WTC11 (cell line): ENCODE results near the gene RSPH10B. TPM values are rescaled to one million over a fixed set of nuclear protein-coding genes. Genes with fewer than 3 reads are reported as not detected.

Source experiments
- ARID4B ChIP-seq: sonication (generic); formaldehyde crosslinking; IDR thresholded peaks from 2 replicates; pipeline ENCODE4 v1.8.0; 2023; ENCODE audit warnings: missing genetic modification reagents, mild to moderate bottlenecking, borderline replicate concordance
- ATF1 ChIP-seq: sonication (generic); formaldehyde crosslinking; IDR thresholded peaks from 2 replicates; pipeline ENCODE4 v1.8.1; 2023; ENCODE audit warnings: mild to moderate bottlenecking, moderate library complexity, missing genetic modification reagents
- CDX4 ChIP-seq: fragments of 250-450 bp; sonication (Bioruptor Pico); IDR thresholded peaks from 2 replicates; pipeline ENCODE4 v1.9.0; 2021; ENCODE audit warnings: moderate library complexity, mild to moderate bottlenecking, inconsistent platforms, borderline replicate concordance
- CREM ChIP-seq: sonication (generic); formaldehyde crosslinking; IDR thresholded peaks from 2 replicates; pipeline ENCODE4 v1.8.1; 2022; ENCODE audit warnings: mild to moderate bottlenecking, missing genetic modification reagents, moderate library complexity
- CTCF ChIP-seq: fragments of 200-600 bp; IDR thresholded peaks from 2 replicates; pipeline ENCODE4 v1.8.0; 2022; ENCODE audit warnings: antibody characterized with exemption
- E2F5 ChIP-seq: sonication (generic); formaldehyde crosslinking; IDR thresholded peaks from 2 replicates; pipeline ENCODE4 v1.8.1; 2022; ENCODE audit warnings: mild to moderate bottlenecking, moderate library complexity, missing genetic modification reagents
- ETV6 ChIP-seq: sonication (generic); formaldehyde crosslinking; IDR thresholded peaks from 2 replicates; pipeline ENCODE4 v1.8.1; 2022; ENCODE audit warnings: mild to moderate bottlenecking, missing genetic modification reagents
- FOXJ3 ChIP-seq: sonication (generic); formaldehyde crosslinking; IDR thresholded peaks from 2 replicates; pipeline ENCODE4 v1.9.0; 2021; ENCODE audit warnings: missing genetic modification reagents, mild to moderate bottlenecking, borderline replicate concordance
- FOXP4 ChIP-seq: sonication (generic); formaldehyde crosslinking; IDR thresholded peaks from 2 replicates; pipeline ENCODE4 v1.8.0; 2022; ENCODE audit warnings: mild to moderate bottlenecking, missing genetic modification reagents
- JAZF1 ChIP-seq: fragments of 250-450 bp; sonication (Bioruptor Pico); IDR thresholded peaks from 2 replicates; pipeline ENCODE4 v1.9.0; 2021; ENCODE audit warnings: moderate library complexity, mild to moderate bottlenecking, inconsistent platforms
- MAX ChIP-seq: sonication (generic); formaldehyde crosslinking; IDR thresholded peaks from 2 replicates; pipeline ENCODE4 v1.8.0; 2022; ENCODE audit warnings: mild to moderate bottlenecking, missing genetic modification reagents
- MXD4 ChIP-seq: fragments of 250-450 bp; sonication (Bioruptor Pico); IDR thresholded peaks from 2 replicates; pipeline ENCODE4 v1.8.0; 2021; ENCODE audit warnings: mild to moderate bottlenecking, moderate library complexity, borderline replicate concordance
- NR2C2 ChIP-seq: sonication (generic); formaldehyde crosslinking; IDR thresholded peaks from 2 replicates; pipeline ENCODE4 v1.8.0; 2022; ENCODE audit warnings: mild to moderate bottlenecking, missing genetic modification reagents
- PRRX2 ChIP-seq: fragments of 250-450 bp; sonication (Bioruptor Pico); IDR thresholded peaks from 2 replicates; pipeline ENCODE4 v1.8.0; 2021; ENCODE audit warnings: mild to moderate bottlenecking
- RELA ChIP-seq: sonication (generic); formaldehyde crosslinking; IDR thresholded peaks from 2 replicates; pipeline ENCODE4 v1.8.1; 2022; ENCODE audit warnings: missing genetic modification reagents, mild to moderate bottlenecking, borderline replicate concordance
- SOX15 ChIP-seq: fragments of 250-450 bp; sonication (Bioruptor Pico); IDR thresholded peaks from 2 replicates; pipeline ENCODE4 v1.9.0; 2021; ENCODE audit warnings: mild to moderate bottlenecking
- TCF7 ChIP-seq: sonication (generic); formaldehyde crosslinking; IDR thresholded peaks from 2 replicates; pipeline ENCODE4 v1.8.0; 2022; ENCODE audit warnings: mild to moderate bottlenecking, low read depth, missing genetic modification reagents, moderate library complexity
- TEAD1 ChIP-seq: sonication (generic); formaldehyde crosslinking; IDR thresholded peaks from 2 replicates; pipeline ENCODE4 v1.8.0; 2022; ENCODE audit warnings: mild to moderate bottlenecking, missing genetic modification reagents
- USF1 ChIP-seq: sonication (generic); formaldehyde crosslinking; IDR thresholded peaks from 2 replicates; pipeline ENCODE4 v1.8.0; 2022; ENCODE audit warnings: mild to moderate bottlenecking, missing genetic modification reagents
- ZBTB21 ChIP-seq: sonication (generic); formaldehyde crosslinking; IDR thresholded peaks from 2 replicates; pipeline ENCODE4 v1.8.1; 2023; ENCODE audit warnings: mild to moderate bottlenecking, missing genetic modification reagents, borderline replicate concordance
- ZBTB43 ChIP-seq: sonication (generic); formaldehyde crosslinking; IDR thresholded peaks from 2 replicates; pipeline ENCODE4 v1.8.1; 2023; ENCODE audit warnings: mild to moderate bottlenecking, missing genetic modification reagents
- ZNF138 ChIP-seq: sonication (generic); formaldehyde crosslinking; conservative IDR thresholded peaks from 2 replicates; pipeline ENCODE4 v1.8.1; 2022; ENCODE audit warnings: mild to moderate bottlenecking, moderate library complexity, missing genetic modification reagents
- ZNF263 ChIP-seq: sonication (generic); formaldehyde crosslinking; IDR thresholded peaks from 2 replicates; pipeline ENCODE4 v1.8.1; 2022; ENCODE audit warnings: low read depth, mild to moderate bottlenecking, moderate library complexity, missing genetic modification reagents
- ZSCAN18 ChIP-seq: fragments of 250-450 bp; sonication (Bioruptor Pico); IDR thresholded peaks from 2 replicates; pipeline ENCODE4 v2.1.2; 2022; ENCODE audit warnings: mild to moderate bottlenecking, moderate library complexity
- total RNA-seq: library from RNA; stranded (reverse); gene quantifications from 3 replicates; pipeline ENCODE4 v1.2.3, GENCODE V29; 2021

RSPH10B gene
- total RNA-seq, 1 experiment from 2014 or later, result 0.35 TPM

GRCh38 chr7:6008668-6009611 lies 38.5 kb upstream of the RSPH10B start, which contains the start of the genes AIMP2 and PMS2 (continued):
- TF ChIP-seq ARID4B (CRISPR knock-in tag), result peak; percentile 62
- TF ChIP-seq NR2C2, result peak; percentile 59; the same call in 1 of the 2 replicates
- peak; percentile 66 for TF ChIP-seq E2F5
- no peak for TF ChIP-seq CTCF
- peak; percentile 80 for TF ChIP-seq USF1 (CRISPR knock-in tag)
- peak; percentile 92 for TF ChIP-seq ZBTB21
- TF ChIP-seq ZBTB43 (CRISPR knock-in tag), result no peak; the same call in none of the 2 replicates
- peak; percentile 78 for TF ChIP-seq RELA (CRISPR knock-in tag)
- peak; percentile 95 for TF ChIP-seq FOXP4
- peak; percentile 84; the same call in 1 of the 2 replicates for TF ChIP-seq ZNF138 (CRISPR knock-in tag)
- no peak for TF ChIP-seq PRRX2 (CRISPR knock-in tag)
- no peak for TF ChIP-seq JAZF1 (CRISPR knock-in tag)
- TF ChIP-seq ETV6 (CRISPR knock-in tag), result peak; percentile 95
- TF ChIP-seq TCF7 (CRISPR knock-in tag), result peak; percentile 89; the same call in 1 of the 2 replicates
- TF ChIP-seq SOX15 (CRISPR knock-in tag), result no peak
- TF ChIP-seq MAX (CRISPR knock-in tag), result peak; percentile 99
- no peak for TF ChIP-seq CDX4 (CRISPR knock-in tag)
- no peak; the same call in 1 of the 2 replicates for TF ChIP-seq ZNF263
- TF ChIP-seq FOXJ3 (CRISPR knock-in tag), result no peak
- TF ChIP-seq TEAD1 (CRISPR knock-in tag), result peak; percentile 82
- peak; percentile 89 for TF ChIP-seq CREM (CRISPR knock-in tag)
- no peak for TF ChIP-seq ZSCAN18
- no peak for TF ChIP-seq MXD4 (CRISPR knock-in tag)
- 0 out of 2 replicates have a peak, but pooled peaks have one; percentile 61 for TF ChIP-seq ATF1 (CRISPR knock-in tag)
